CD4-positive, alpha-beta T cell treated with Interleukin-6 at 100 ng/mL for 8 hours (primary cell): ENCODE measurements around the gene ZBTB20.

Experiments
- DNase-seq: peaks from one replicate; pipeline ENCODE4 v3.0.0-alpha.2; 2020; ENCODE audit warnings: mixed read lengths, low spot score

Gene ZBTB20

DNA sequence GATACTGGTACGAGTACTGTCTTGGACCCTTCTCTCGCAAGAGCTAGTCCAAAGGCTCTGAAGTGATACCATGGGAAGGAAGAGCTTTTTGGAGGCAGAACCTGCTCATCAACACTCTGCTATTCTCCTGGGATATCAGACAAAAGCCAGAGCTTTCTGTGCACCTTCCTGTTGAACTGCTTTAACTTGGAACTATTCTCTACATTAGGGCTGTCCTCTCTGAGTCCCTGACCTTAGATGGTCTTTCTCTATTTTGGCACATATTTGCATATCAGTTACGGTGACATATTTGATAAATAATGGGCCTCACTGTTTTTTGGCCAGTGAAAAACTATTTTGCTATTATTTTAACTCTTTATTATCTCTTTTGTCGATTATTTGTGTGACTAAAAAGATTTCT lies 706.4 kb downstream of the ZBTB20 start:
- DNase-seq = no peak

DNA sequence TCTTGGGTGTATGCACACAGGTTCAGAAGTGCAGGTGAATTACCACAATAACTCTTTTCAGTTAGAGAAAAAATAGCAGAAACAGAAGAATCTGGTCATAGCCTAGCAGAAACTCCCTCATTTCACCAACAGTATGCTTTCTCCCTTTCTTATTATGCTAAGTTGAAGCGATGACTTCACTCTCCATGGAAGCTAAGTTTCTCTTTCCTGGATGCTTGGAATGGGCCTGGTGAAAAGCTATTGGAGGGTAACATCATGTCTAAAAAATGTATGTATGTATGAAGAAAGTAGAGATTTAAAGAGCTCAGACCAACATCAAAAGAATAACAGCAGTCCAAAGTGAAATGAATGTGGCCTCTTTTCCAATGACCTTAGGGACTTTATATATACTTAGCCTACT lies 707.8 kb downstream of the ZBTB20 start:
- no peak for DNase-seq

DNA sequence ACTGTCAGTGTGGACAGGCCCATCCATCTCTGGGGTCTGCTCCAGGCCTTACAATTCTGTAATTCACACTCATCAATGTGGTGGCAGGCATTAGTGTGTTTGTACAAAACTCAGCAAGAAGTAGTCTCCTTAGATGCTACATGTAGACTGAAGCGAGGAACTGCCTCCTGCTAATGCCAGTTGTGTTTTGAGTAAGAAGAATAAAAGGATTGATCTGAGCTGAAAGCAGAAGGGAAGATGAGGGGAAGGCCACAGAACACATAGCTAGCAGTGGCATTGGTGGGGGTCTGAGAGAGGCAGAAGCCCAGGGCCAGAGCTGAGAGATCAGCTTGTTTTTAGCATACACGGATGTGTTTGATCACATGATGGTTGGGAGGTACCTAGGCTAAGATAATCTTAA lies 709.2 kb downstream of the ZBTB20 start:
- DNase-seq = no peak

DNA sequence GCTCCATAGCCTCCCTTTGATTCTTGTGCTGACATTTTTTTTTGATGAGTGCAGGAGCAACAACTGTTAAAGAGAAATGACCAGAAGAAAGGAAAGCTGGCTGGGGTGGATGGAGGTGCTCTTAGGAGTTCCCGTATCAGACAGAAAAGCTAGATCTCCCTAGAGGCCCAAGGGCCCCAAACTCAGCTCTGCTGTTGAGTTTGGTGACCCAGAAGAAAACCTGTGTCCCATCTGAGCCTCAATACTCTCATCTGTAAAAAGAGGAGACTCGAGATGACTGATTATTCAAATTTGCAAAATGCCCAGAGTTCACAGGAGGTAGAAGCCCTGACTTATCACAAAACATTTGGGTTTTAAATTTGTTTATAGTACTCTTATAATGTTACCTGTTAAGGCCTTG lies 710.9 kb downstream of the ZBTB20 start:
- no peak for DNase-seq

DNA sequence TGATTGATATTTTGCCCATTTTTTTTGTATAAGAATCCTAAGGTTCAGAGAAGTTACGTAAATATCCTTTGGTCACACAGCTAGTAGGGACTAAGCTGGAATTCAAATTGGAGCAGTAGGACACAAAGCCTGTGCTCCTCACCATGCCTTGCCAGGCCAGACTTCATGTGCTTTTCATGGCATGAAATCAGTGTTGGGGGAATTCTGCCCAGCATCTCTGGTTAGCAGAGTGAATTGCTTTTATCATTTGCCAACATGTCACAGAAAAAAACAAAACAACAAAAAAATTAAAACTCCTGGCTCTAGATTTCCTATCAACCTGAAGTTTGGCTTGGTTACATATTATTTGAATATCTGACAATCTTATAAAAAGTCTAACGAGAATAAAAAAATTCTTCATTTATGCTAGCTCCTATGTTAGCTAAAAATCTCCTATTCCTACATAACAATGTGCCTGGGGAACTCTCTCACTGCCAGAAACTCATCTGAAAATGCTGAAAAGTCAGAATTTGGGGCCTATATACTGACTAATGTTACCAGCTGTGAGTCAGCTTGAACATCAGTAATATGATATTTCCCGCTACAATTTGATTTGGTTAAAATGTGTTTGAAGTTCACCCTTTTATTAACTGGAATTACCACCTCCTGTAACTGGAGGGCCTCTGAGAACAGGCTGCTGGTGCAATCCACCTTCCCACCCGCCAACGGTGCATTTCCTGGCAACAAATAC lies 711.5 kb downstream of the ZBTB20 start:
- DNase-seq = no peak

DNA sequence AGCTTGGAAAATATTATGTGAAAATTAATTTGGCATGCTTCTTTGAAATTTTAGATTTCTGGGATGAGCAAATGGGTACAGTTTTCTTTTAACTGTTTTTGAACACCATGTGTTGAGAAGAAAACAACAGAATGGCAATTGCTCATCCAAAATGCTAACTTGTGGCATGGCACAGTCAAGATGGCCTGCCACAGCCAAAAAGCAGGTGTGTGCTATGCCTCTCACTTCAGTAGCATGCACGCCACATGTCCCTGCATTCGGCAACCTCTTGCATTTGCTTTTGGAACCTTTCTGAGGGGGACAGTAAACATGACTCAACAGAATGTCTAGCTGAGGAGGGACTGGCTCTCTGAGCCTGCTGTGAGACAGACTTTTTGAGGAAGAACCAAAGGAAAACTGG lies 714.8 kb downstream of the ZBTB20 start:
- DNase-seq = no peak

DNA sequence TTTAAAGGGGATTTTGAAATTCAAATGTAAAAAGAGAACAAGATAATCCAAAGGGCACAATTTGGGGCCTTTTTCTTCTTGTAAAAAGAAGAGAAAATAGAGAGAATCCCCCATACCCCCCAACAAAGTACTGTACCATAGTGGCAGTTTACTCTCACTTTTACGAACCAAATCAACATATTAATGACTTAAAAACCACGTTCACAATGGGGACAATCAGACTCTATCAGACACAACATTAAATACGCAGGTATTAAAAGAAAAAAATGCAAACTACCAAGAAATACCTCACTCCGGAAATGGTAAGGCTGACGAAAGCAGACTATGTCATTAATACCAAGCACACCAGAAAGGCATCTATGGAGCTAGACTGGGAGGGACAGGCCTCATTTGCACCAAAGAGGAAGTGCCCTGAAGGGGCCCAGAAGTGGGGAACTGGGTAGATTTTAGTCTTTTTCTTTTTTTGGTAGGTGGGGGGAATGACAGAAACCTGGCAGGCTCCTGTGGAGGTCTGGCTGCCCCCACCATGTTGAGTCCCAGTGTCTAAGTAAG lies 719.0 kb downstream of the ZBTB20 start:
- no peak for DNase-seq

DNA sequence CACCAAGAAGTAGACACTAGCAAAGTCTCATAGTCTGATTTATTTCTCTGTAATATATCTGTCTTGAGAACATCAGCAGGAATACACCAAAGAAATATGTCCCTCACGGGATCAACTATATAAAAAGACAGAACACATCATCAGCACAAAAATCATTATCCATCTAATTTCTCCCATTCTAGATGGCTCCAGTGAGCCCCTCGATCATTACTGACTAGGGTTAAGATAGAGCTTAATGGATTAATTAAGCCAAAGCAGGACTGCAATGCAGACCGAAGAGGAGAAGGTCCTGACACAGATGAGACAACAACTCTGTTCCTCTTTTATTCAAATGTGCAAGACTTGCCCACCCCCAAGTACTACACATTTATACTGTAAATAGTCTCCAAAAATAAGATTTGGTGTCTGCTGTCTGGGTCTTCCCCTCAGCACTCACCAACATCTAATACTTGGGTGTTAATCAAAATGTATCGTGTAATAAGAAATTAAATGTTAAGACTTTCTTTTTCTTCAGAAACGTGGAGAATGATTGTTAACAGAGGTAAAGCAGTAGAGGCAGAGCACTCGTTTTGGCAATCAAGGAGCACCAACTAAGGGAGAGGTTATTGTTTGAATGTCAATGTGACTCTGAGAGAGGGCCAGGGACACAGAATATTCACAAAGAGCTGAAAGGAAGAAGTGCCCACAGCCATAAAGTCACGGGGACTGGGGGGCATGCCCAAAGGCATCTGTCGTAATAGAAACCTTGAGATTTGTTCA lies 719.6 kb downstream of the ZBTB20 start:
- DNase-seq = no peak

DNA sequence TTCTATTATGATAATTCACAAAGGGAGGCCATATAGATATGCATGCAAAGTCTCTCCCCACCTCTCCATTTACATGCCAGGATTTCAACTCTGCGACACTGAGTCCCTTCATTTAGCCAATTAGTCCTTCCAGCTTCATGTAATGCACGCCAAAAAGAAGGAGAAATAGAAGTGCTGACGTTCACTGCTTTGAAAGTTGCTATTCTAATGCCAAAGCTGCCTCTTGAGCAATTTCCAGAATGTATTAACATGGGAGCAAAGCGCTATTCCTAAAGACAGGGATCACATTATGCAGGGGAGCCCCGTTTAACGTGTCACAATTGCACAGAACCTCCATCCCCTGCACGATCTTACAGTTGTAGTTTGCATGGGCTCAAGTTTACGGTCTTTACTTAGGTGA lies 722.8 kb downstream of the ZBTB20 start:
- DNase-seq = no peak

DNA sequence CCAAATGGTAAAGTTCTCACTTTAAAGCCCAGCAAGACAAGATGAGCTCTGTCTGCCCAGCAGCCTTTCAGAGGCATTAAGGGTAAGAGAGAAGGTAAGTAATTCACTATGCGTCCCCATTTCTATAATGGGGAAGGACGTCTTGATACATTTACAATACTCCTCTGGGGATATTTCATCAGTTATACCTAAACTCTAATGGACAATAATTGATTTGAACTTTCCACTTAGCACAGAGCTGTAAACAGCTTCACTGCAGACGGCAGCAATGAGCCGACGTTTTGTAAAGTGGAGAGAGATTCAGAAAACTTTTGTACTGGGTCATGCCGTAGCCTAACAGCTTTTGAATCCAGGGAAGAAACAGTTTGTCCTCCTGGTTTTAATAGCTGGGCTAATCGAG lies 725.9 kb downstream of the ZBTB20 start:
- DNase-seq = no peak

DNA sequence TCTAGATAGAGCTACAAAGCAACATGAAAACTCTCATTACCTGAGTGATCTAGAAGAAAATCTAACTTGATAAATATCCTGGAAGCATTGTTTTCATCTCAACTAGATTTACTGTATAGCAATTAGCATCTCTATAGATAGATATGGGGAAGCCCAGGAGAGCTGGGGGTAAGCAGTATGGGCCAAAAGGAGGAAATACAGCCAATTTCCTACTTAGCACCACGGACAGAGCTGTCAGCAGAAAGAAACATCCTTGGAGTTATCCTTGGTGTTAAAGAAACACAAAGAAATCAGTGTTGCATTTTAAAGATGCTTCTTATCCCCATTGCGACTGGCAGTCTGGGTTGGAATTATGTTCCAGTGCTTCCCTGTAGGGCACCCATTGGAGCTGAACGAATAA lies 727.0 kb downstream of the ZBTB20 start:
- no peak for DNase-seq

DNA sequence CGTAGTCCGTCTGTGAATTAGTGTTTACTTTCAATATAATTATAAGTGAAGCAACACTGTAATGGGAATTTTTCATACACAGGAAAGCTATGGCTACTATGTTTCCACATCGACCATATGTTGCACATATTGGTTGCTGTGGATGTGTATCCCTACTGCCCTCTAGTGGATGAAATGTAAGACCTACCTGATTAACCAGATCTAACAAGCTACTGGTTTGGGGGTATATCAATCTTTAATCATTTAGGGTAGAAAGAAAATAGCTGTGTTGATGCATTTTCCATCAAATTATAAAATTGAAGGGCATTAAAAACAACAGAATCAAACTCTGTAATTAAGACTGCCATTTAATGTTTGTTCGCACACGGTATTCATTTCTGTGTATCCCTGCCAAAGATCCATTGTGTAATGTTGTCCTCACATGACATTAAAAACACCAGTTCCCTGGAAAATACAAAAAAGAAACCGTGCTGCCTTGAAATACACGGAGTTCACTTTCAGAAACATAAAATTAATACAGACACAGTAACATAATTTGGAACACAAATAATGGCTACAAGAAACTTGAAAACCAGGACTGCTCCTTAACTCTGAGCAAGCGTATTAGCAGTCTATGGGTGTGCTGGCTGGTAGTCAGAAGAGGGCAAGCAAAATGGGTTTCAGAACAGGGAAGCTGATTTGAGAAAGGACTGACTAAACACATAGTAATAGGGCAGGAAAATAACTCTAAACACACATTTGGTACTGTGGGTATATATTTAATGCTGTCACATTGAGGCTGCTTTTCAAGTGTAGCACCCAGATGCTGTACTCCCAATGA lies 728.2 kb downstream of the ZBTB20 start:
- DNase-seq = peak; percentile 60

DNA sequence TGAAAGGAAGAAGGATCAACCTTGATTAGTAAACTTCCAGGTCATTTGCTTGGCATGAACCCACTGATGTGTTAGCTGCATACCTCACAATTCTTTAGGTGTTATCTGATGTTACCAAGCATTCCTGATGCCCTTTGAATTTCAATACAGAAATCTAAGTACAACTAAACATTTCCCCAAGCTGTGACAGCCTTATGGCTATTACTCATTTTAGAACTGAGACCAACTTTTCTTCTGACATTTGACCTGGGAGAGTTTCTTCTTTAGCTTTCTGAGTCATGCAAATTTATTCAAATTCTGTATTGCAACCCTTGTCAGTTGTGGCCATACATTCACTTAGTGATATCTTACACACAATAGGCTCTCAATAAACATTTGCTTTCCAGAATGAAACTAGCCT lies 729.0 kb downstream of the ZBTB20 start:
- DNase-seq = no peak

DNA sequence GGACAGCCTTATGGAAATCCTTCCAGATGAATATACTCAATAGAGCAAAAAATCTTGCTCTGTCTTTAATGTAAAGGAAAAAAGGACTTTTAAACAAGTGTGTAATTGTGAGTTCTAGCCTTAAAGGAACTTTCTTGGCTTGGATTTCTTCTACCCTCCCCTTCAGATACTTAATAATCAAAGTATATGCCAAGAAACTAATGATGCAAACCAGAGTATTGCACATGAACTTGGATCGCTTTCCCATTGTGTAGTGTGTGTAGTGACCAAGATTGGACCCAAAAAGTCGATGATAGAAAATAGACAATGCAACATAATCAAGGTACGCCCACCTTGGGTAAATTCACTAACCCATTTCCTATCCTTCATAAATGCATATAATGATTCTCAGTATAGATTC lies 729.4 kb downstream of the ZBTB20 start:
- no peak for DNase-seq

DNA sequence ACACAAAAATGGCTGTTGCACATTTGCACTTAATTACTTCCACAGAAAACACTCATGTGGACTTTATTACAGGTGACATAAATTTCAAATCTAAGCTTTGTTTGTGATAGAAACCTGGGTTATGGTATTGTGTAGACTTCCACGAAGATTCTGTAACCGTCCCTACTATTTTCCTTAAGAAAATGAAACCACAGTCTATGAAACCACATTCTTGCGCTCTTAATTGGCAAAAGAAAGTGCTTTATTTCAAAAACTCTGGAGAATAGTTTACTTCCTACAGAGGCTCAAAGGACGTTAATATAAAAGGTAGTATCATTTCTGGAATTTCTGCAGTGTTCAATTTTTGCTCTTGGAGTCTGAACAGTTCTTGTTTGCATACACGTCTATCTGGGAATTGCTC lies 729.8 kb downstream of the ZBTB20 start:
- no peak for DNase-seq

DNA sequence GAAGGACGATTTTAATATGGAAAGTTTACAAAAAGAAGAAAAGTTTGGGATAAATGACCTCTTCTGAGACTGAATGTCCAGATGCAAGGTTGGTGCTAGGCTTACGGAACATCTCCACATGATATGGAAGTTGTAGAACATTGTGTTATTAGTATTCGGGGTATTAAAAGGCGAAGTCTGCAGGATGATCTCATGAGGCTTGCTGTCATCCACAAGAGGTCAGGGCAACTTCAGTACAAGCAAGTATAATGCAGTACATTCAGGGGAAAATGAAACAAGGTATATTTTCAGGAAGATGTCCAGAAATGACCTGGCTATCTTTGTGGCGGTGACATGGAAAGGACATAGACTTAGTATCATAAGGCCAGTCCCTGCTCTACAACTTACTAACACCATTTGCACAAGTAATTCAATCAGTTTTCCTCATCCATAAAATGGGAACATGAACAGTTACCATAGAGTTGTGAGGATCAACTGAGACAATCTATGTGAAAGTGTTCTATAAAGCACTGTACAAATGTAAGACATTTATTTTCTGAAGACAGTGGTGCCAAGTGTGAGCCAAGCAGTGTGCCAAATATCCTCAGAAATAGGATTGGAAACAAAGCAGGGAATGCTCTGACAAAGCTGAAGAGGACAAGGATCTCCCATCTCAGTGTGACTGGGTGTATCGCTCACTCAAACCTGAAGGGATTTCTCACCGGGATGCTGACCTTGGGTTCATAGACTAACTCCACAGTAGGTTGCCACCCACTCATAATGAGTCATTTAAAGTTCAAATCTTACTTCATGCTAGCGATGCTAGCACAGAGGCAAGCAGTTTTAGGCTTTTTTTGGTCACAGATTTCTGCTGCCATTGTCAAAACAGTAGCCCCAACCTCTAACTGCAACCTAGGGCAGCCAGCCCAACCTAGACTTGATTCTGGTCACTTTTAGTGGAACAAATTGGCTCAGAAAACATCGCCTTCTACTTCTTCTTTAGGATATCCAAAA lies 735.0 kb downstream of the ZBTB20 start:
- no peak for DNase-seq

DNA sequence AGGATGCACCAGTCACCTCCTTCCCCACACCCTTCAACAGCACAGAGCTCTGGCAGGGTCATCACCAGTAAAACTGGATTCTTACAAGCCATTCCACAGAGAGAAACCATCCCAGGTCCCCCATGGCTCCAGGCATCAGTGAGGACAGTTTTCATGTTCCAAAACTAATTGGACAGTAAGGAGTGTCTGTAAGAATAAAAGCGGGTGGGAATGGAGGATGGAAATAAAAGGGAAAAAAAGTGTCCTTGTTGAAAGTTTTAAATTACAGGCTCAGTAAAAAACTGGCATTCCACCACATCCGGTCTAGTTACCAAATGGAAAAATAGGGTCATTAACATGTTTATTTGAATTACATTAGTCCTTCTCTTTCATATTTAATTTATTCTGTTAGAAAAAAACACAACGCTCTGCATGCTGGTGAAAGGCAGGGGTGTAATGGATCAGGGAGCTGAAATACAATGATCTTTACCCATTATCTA lies 735.9 kb downstream of the ZBTB20 start:
- no peak for DNase-seq

DNA sequence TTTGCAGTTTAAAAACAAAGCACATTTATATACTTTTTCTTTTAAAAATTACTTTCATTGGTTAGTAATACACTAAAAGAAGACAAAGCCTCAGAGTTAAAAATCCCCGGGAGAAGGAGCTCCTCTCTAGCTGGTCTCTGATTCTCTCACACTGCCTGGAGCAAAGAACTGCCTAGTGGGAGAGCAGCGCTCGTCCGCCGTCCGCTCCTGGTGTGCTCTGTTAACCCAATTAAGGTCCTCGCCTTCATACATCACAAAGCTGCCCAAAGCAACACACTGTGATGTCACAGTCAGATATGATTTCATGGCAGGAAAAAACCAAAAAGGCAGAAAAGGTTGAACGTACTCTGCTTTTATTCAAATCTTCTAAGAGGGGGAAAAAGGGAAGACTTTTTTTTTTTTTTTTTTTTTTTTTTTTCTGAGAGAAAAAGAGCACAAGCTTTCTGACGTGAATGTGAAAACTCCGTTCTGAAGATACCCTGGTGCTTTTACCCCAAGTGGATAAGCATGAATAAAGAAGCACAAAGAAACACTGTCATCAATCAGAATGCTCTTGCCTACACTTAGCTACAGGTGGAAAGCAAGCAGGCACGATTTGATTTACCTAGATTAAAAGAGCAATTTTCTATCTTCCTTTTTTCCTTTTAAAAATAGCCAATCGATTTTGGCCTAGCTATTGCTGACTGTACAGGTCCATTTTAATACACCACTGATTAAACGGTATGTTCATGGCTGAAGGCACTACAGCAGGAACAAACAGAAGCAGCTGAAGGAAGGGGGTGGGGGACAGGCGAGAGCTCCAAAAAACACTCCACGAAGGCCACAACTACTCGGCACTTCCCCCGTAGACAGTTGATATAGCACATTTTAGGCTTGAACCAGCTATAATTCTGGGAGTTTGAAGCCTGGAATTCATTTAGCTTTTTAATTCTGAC lies 738.1 kb downstream of the ZBTB20 start:
- DNase-seq = no peak

DNA sequence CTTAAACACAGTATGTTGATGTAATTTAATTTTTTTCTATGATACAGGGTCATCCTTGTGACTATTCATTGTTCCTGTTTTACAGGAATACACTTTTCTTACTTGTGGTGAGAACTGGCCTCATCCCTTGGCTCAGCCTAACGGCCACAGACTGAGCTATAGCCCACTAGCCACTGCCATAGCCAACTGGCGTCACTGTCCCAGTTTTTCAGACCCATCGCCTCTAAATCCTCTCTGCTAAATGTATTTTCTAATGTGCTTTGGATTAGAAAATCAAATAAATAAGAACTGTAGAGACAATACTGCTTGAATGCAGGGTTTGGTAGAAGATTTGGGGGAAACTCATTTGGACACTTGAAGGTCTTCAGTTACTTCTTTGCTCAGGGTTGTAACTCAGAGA lies 740.2 kb downstream of the ZBTB20 start:
- DNase-seq = no peak

DNA sequence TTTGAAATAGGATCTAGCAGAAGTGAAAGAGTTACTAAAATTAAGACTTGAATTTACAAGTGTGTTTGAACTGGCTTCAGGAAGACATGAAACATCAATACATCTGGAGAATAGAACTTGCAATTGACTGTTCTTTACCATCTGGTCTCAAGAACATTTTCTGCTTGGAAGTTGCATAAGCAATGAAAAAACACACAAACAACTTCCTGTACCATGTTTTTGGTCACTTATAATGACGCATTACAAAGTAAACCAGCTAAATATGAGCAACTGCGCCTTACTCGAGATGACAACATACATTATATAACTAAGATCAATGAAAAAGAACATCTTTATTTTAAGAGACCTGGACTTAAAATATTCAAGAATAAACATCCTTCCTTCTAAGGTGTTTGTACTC lies 740.8 kb downstream of the ZBTB20 start:
- no peak for DNase-seq
